GM12878 (cell line): ENCODE measurements around the gene DIP2C. TPM values are rescaled to one million over a fixed set of nuclear protein-coding genes. Genes with fewer than 3 reads are reported as not detected.

Experiments
- ATAC-seq: fragments of 200-7000 bp; cut with Tn5 transposase; 3 replicates; pipeline ENCODE4 v1.9.1; 2020; ENCODE audit warnings: mild to moderate bottlenecking, moderate library complexity
- BruUV-seq: library from RNA; stranded (reverse); fragments of 400-500 nt; replicated peaks from 2 replicates; lab custom pipeline; 2021; lab: Mats Ljungman, UMichigan
- CTCF ChIA-PET: fragments of 300-600 bp; sonication (Branson Sonifier 250); formaldehyde crosslinking; extraction: SDS; loops from one replicate; lab custom pipeline; 2021; ENCODE audit warnings: inconsistent platforms; lab: Yijun Ruan, JAX
- POLR2A ChIA-PET: fragments of 350-600 bp; formaldehyde crosslinking; extraction: SDS; loops from one replicate; lab custom pipeline; 2021; ENCODE audit warnings: inconsistent platforms; lab: Charles Lee
- RAD21 ChIA-PET: fragments of 300-600 bp; sonication (Branson Sonifier 250); formaldehyde crosslinking; loops from one replicate; lab custom pipeline; 2023; ENCODE audit warnings: antibody characterized with exemption; ENCODE audit not compliant: unreplicated experiment; lab: Charles Lee
- SMC1A ChIA-PET: fragments of 300-600 bp; sonication (Branson Sonifier 250); formaldehyde crosslinking; loops from one replicate; lab custom pipeline; 2023; ENCODE audit not compliant: unreplicated experiment, uncharacterized antibody; lab: Charles Lee
- DNase-seq: peaks from one replicate; pipeline ENCODE4 v3.0.0-alpha.2; 2011; ENCODE audit warnings: low read depth, low spot score
- FAIRE-seq: peaks from 3 replicates; lab custom pipeline; 2011; peaks lifted over from hg19 to GRCh38; lab: Jason Lieb, UNC
- H2AFZ ChIP-seq: 2 replicates; pipeline ENCODE4 v1.6.0; 2011; ENCODE audit warnings: low read depth, low read length, control low read depth; ENCODE audit not compliant: control insufficient read depth
- H3K27ac ChIP-seq: 2 replicates; pipeline ENCODE4 v1.5.1; 2011; ENCODE audit warnings: control low read depth; ENCODE audit not compliant: control insufficient read depth, insufficient read depth
- H3K27me3 ChIP-seq, 2 experiments: replicated peaks in 1 of 2; 2 replicates each; pipeline versions ENCODE4 v1.6.0 to v1.6.1; 2011; ENCODE audit warnings: low read length in 1 of 2; ENCODE audit not compliant: control insufficient read depth in 2 of 2, insufficient read depth in 2 of 2
- H3K36me3 ChIP-seq, 2 experiments: 2 replicates each; pipeline ENCODE4 v1.5.1; 2011; ENCODE audit warnings: low read length in 1 of 2; ENCODE audit not compliant: control insufficient read depth in 2 of 2, insufficient read depth in 2 of 2
- H3K4me1 ChIP-seq: 2 replicates; pipeline ENCODE4 v1.6.1; 2011; ENCODE audit warnings: mild to moderate bottlenecking, low read length, moderate library complexity, mixed read lengths; ENCODE audit not compliant: control insufficient read depth, insufficient read depth
- H3K4me2 ChIP-seq: 2 replicates; pipeline ENCODE4 v1.6.0; 2011; ENCODE audit warnings: control low read depth; ENCODE audit not compliant: control insufficient read depth, insufficient read depth
- H3K4me3 ChIP-seq: fragments of 200-600 bp; sonication (generic); 2 replicates; pipeline ENCODE4 v1.5.1; 2016
- H3K79me2 ChIP-seq: 2 replicates; pipeline ENCODE4 v1.6.0; 2011; ENCODE audit warnings: low read length; ENCODE audit not compliant: control insufficient read depth, insufficient read depth
- H3K9ac ChIP-seq: 2 replicates; pipeline ENCODE4 v1.8.0; 2011; ENCODE audit warnings: low read length, control low read depth, mixed read lengths; ENCODE audit not compliant: control insufficient read depth, insufficient read depth
- H3K9me3 ChIP-seq: replicated peaks from 3 replicates; pipeline ENCODE4 v1.5.1; 2011; ENCODE audit warnings: mild to moderate bottlenecking, low read length; ENCODE audit not compliant: control insufficient read depth, insufficient read depth
- H4K20me1 ChIP-seq: 2 replicates; pipeline ENCODE4 v1.6.0; 2011; ENCODE audit not compliant: control insufficient read depth, insufficient read depth
- ASH2L ChIP-seq: fragments of 300-600, 200-600 bp; sonication (generic); IDR thresholded peaks from 2 replicates; pipeline ENCODE4 v1.6.1; 2017; ENCODE audit warnings: low read depth, mild to moderate bottlenecking, borderline replicate concordance
- ATF3 ChIP-seq: IDR thresholded peaks from 2 replicates; pipeline ENCODE4 v1.6.1; 2011; ENCODE audit warnings: low read depth, mild to moderate bottlenecking, low read length, moderate library complexity, borderline replicate concordance; ENCODE audit errors: extremely low read depth
- BMI1 ChIP-seq: fragments of 450-650 bp; IDR thresholded peaks from 2 replicates; pipeline ENCODE4 v1.6.1; 2016; ENCODE audit warnings: mild to moderate bottlenecking, moderate library complexity, borderline replicate concordance
- CHD2 ChIP-seq: IDR thresholded peaks from 2 replicates; pipeline ENCODE4 v1.6.1; 2011; ENCODE audit warnings: low read depth, low read length, improper control_type of control experiment, borderline replicate concordance
- HDAC2 ChIP-seq: fragments of 200-600 bp; sonication (generic); IDR thresholded peaks from 2 replicates; pipeline ENCODE4 v1.6.1; 2017
- JUNB ChIP-seq: IDR thresholded peaks from 2 replicates; pipeline ENCODE4 v1.6.1; 2016; ENCODE audit warnings: antibody characterized with exemption, mild to moderate bottlenecking
- JUND ChIP-seq: IDR thresholded peaks from 2 replicates; pipeline ENCODE4 v1.6.1; 2012; ENCODE audit warnings: low read depth, mild to moderate bottlenecking, low read length, improper control_type of control experiment, moderate library complexity
- KLF5 ChIP-seq: fragments of 450-650 bp; IDR thresholded peaks from 2 replicates; pipeline ENCODE4 v1.6.1; 2014; ENCODE audit warnings: mild to moderate bottlenecking; ENCODE audit not compliant: partially characterized antibody
- MLLT1 ChIP-seq: fragments of 450-650 bp; IDR thresholded peaks from 2 replicates; pipeline ENCODE4 v1.6.1; 2016; ENCODE audit warnings: mild to moderate bottlenecking
- MYB ChIP-seq: fragments of 150-350 bp; IDR thresholded peaks from 2 replicates; pipeline ENCODE4 v1.6.1; 2014; ENCODE audit warnings: mild to moderate bottlenecking, low read depth, low read length, borderline replicate concordance
- SIX5 ChIP-seq: IDR thresholded peaks from 2 replicates; pipeline ENCODE4 v1.6.1; 2011; ENCODE audit warnings: mild to moderate bottlenecking, low read depth, low read length, moderate library complexity; ENCODE audit not compliant: severe bottlenecking
- SPI1 ChIP-seq: IDR thresholded peaks from 2 replicates; pipeline ENCODE4 v1.6.1; 2011; ENCODE audit warnings: low read depth, mild to moderate bottlenecking, low read length, moderate library complexity, borderline replicate concordance; ENCODE audit not compliant: insufficient read depth
- SUPT20H ChIP-seq: IDR thresholded peaks from 2 replicates; pipeline ENCODE4 v1.6.1; 2011; ENCODE audit warnings: low read depth, mild to moderate bottlenecking, low read length, moderate library complexity, borderline replicate concordance; ENCODE audit not compliant: control insufficient read depth
- TBL1XR1 ChIP-seq: IDR thresholded peaks from 2 replicates; pipeline ENCODE4 v1.6.1; 2012; ENCODE audit warnings: low read depth, low read length, improper control_type of control experiment
- WGBS: methylation state at CpG from one replicate; pipeline ENCODE4 v1.1.6; 2016; ENCODE audit warnings: low lambda C conversion rate; ENCODE audit not compliant: insufficient replicate concordance, insufficient coverage; ENCODE audit errors: missing lambda C conversion rate; 5-methylcytosine and 5-hydroxymethylcytosine counted together
- in situ Hi-C: fragments of 300-500 bp; cut with MboI; formaldehyde crosslinking; loops from 9 replicates; pipeline ENCODE4 v1.14.3; 2018; ENCODE audit warnings: mixed read lengths
- intact Hi-C: fragments of 100-400 bp; cut with micrococcal nuclease; formaldehyde crosslinking; loops from one replicate; pipeline ENCODE4 v1.14.2; 2022; ENCODE audit not compliant: unreplicated experiment
- polyA plus RNA-seq, 11 experiments: library from polyadenylated mRNA; depleted of rRNA in 4 of 11; unstranded in 6 of 11; stranded (reverse) in 5 of 11; fragments of >200 nt; fragmentation: Nextera tagmentation in 4 of 11; fragmentation: Illumina TruSeq in 1 of 11; extraction: Ambion mirVana in 4 of 11; extraction: Trizol in 1 of 11; gene quantifications; 1 replicate in 1 of 11; 2 replicates in 10 of 11; pipeline versions ENCODE4 v1.2.1 to v1.2.3, GENCODE V29; 2011 to 2016; ENCODE audit warnings: inconsistent platforms in 2 of 11, missing spikeins in 2 of 11, low read depth in 1 of 11
- total RNA-seq, 4 experiments: library from RNA; depleted of rRNA in 3 of 4; stranded (reverse); fragments of >200 nt in 3 of 4; fragmentation: Illumina TruSeq in 1 of 4; extraction: Trizol in 1 of 4; gene quantifications; 2 replicates each; pipeline versions ENCODE4 v1.2.1 to v1.2.3, GENCODE V29; 2013 to 2021

The DIP2C gene
- total and polyA plus RNA-seq, 10 of the 15 experiments (the other 5 are each of a cell fraction or from before 2014, with no cell fraction given): 0.01 to 0.10 (median 0.06) TPM

- WGBS: 92% methylated on average over 11 of the region's 11 CpGs
- ATAC-seq: no peak
These were observed 421.8 kb downstream of the DIP2C start for GRCh38 chr10:267705-268104.

More at GRCh38 chr10:267705-268104, 421.8 kb downstream of the DIP2C start:
- no peak overlapping the region for H3K9ac ChIP-seq
- no peak for DNase-seq
- TF ChIP-seq SUPT20H (no peak), ATF3 (no peak), ASH2L (no peak), CHD2 (no peak), JUNB (no peak), MYB (no peak), HDAC2 (no peak), KLF5 (no peak), TBL1XR1 (no peak), MLLT1 (no peak), SPI1 (no peak), JUND (no peak), SIX5 (no peak), BMI1 (no peak)
- TF ChIP-seq, all 136 proteins: peak for 0
- Histone ChIP-seq H3K4me1 (peaks cover 6% of the 10 kb centered on the region; the same call in 1 of the 2 replicates), H3K4me2 (no peak overlapping the region), H3K4me3 (no peak overlapping the region), H3K9me3 (no peaks in the 10 kb centered on the region; the same call in 2 of the 3 replicates), H3K27ac (no peak overlapping the region), H4K20me1 (no peaks in the 10 kb centered on the region), H3K79me2 (no peaks in the 10 kb centered on the region), H2AFZ (no peak overlapping the region), H3K36me3 (no peaks in the 10 kb centered on the region), H3K27me3 (no peaks in the 10 kb centered on the region)
- intact Hi-C loops: no loop called here
- ChIA-PET RAD21 (no interaction called here), SMC1A (no interaction called here), CTCF (no interaction called here), POLR2A (no interaction called here)
- FAIRE-seq: no peak
- no TSS peak for BruUV-seq
- in situ Hi-C loops: no loop called here
